Mucosa of rectum (tissue), 2 donors: ENCODE data around the gene DIS3L2.
"Not testable (repeated sequence)": the region's sequence is repeated elsewhere in the genome, so short reads cannot be mapped to it uniquely, and the experiment has no call there.

Source experiments
- H3K27ac ChIP-seq, 2 donors: one replicate each; pipeline ENCODE4 v1.7.0; 2013; ENCODE audit warnings: inconsistent platforms in 2 of 2, low read depth in 2 of 2, low read length in 2 of 2
- H3K27me3 ChIP-seq, 2 donors: one replicate each; pipeline ENCODE4 v1.7.0; 2013; ENCODE audit warnings: low read length in 2 of 2; ENCODE audit not compliant: control insufficient read depth in 2 of 2, insufficient read depth in 2 of 2
- H3K36me3 ChIP-seq, 2 donors: one replicate each; pipeline ENCODE4 v1.7.0; 2013; ENCODE audit warnings: low read length in 2 of 2; ENCODE audit not compliant: control insufficient read depth in 2 of 2, insufficient read depth in 2 of 2
- H3K4me1 ChIP-seq, 2 donors: one replicate each; pipeline ENCODE4 v1.7.0; 2013; ENCODE audit warnings: low read length in 2 of 2, mild to moderate bottlenecking in 1 of 2; ENCODE audit not compliant: control insufficient read depth in 2 of 2, insufficient read depth in 2 of 2
- H3K4me3 ChIP-seq, 2 donors: one replicate each; pipeline ENCODE4 v1.7.0; 2013; ENCODE audit warnings: low read length in 2 of 2
- H3K9ac ChIP-seq, 2 donors: one replicate each; pipeline ENCODE4 v1.7.0; 2013; ENCODE audit warnings: low read length in 2 of 2, low read depth in 1 of 2, mild to moderate bottlenecking in 1 of 2
- H3K9me3 ChIP-seq, 2 donors: one replicate each; pipeline ENCODE4 v1.7.0; 2013; ENCODE audit warnings: low read length in 2 of 2; ENCODE audit not compliant: control insufficient read depth in 2 of 2
- donor health status: healthy.
- donor health status: Normal muscosa, but diverticular disease.

DIS3L2 gene

GRCh38 chr2:232327105-232328031 lies 365.9 kb downstream of the DIS3L2 start:
- Histone ChIP-seq H3K4me1 (no peaks in the 10 kb centered on the region), H3K9ac (no peak overlapping the region), H3K4me3 (no peak overlapping the region), H3K36me3 (no peaks in the 10 kb centered on the region), H3K27ac (no peak overlapping the region), H3K27me3 (no peaks in the 10 kb centered on the region), H3K9me3 (no peaks in the 10 kb centered on the region)

GRCh38 chr2:232328032-232328422 lies 366.5 kb downstream of the DIS3L2 start:
- Histone ChIP-seq H3K9ac (no peak overlapping the region), H3K4me3 (no peak overlapping the region), H3K36me3 (no peaks in the 10 kb centered on the region), H3K27ac (no peak overlapping the region), H3K9me3 (no peaks in the 10 kb centered on the region), H3K27me3 (no peaks in the 10 kb centered on the region), H3K4me1 (no peaks in the 10 kb centered on the region)

GRCh38 chr2:232328516-232329460 lies 367.3 kb downstream of the DIS3L2 start:
- no peaks in the 10 kb centered on the region for H3K36me3 ChIP-seq

GRCh38 chr2:232329716-232330067 lies 368.2 kb downstream of the DIS3L2 start:
- Histone ChIP-seq H3K27me3 (no peaks in the 10 kb centered on the region), H3K9me3 (no peaks in the 10 kb centered on the region), H3K4me3 (no peak overlapping the region), H3K4me1 (no peaks in the 10 kb centered on the region), H3K27ac (no peak overlapping the region), H3K36me3 (no peaks in the 10 kb centered on the region), H3K9ac (no peak overlapping the region)

More at GRCh38 chr2:232328516-232329460, 367.3 kb downstream of the DIS3L2 start:
- no peak overlapping the region for H3K27ac ChIP-seq
- H3K4me1 ChIP-seq, result no peaks in the 10 kb centered on the region
- no peaks in the 10 kb centered on the region for H3K27me3 ChIP-seq
- no peaks in the 10 kb centered on the region for H3K9me3 ChIP-seq
- H3K4me3 ChIP-seq, result no peak overlapping the region
- no peak overlapping the region for H3K9ac ChIP-seq

GRCh38 chr2:232330068-232330999 lies 368.8 kb downstream of the DIS3L2 start:
- H3K4me3 ChIP-seq, result no peak overlapping the region
- no peak overlapping the region for H3K27ac ChIP-seq
- H3K9me3 ChIP-seq, result no peaks in the 10 kb centered on the region

GRCh38 chr2:232331061-232331460 lies 369.5 kb downstream of the DIS3L2 start:
- not testable (repeated sequence) for H3K36me3 ChIP-seq, H3K9ac ChIP-seq, H3K9me3 ChIP-seq, H3K27ac ChIP-seq, H3K27me3 ChIP-seq, H3K4me3 ChIP-seq, H3K4me1 ChIP-seq

More at GRCh38 chr2:232330068-232330999, 368.8 kb downstream of the DIS3L2 start:
- Histone ChIP-seq H3K4me1 (no peaks in the 10 kb centered on the region), H3K9ac (no peak overlapping the region), H3K27me3 (no peaks in the 10 kb centered on the region), H3K36me3 (no peaks in the 10 kb centered on the region)

GRCh38 chr2:232331641-232332040 lies 370.1 kb downstream of the DIS3L2 start:
- H3K27me3 ChIP-seq, H3K9ac ChIP-seq, H3K27ac ChIP-seq, H3K36me3 ChIP-seq, H3K4me3 ChIP-seq, H3K4me1 ChIP-seq, H3K9me3 ChIP-seq: not testable (repeated sequence)

GRCh38 chr2:232332244-232332939 lies 370.9 kb downstream of the DIS3L2 start:
- H3K27ac ChIP-seq, H3K27me3 ChIP-seq, H3K9ac ChIP-seq, H3K36me3 ChIP-seq, H3K4me3 ChIP-seq, H3K4me1 ChIP-seq, H3K9me3 ChIP-seq: not testable (repeated sequence)

GRCh38 chr2:232332940-232333259 lies 371.4 kb downstream of the DIS3L2 start:
- no peaks in the 10 kb centered on the region for H3K9me3 ChIP-seq
- no peaks in the 10 kb centered on the region for H3K36me3 ChIP-seq
- no peak overlapping the region for H3K9ac ChIP-seq
- H3K27ac ChIP-seq, result no peak overlapping the region
- no peaks in the 10 kb centered on the region for H3K27me3 ChIP-seq
- no peak overlapping the region for H3K4me3 ChIP-seq
- H3K4me1 ChIP-seq, result no peaks in the 10 kb centered on the region
